ENCODE data around the gene HMGN5. TPM values are rescaled to one million over a fixed set of nuclear protein-coding genes. Genes with fewer than 3 reads are reported as not detected.

Gene HMGN5
- total RNA-seq, 1 experiment from 2014 or later: 13.0 TPM

DNA sequence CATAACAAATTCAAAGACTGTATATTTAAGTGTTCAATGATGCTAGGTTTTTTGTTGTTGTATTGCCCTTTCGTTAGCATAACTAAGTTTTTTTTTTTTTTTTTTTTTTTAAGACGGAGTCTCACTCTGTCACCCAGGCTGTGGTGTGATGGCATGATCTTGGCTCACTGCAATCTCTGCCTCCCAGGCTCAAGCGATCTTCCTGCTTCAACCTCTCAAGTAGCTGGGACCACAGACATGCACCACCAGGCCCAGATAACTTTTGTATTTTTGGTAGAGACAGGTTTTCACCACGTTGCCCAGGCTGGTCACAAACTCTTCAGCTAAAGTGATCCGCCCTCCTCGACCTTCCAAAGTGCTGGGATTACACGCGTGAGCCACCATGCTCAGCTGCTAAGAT lies 7.2 kb upstream of the HMGN5 start:
- H3K14ac ChIP-seq (ENCODE audit: insufficient read depth, low read length): no peak overlapping the region
- no peak overlapping the region for H3K18ac ChIP-seq (ENCODE audit: insufficient read length, low read depth, low read length)
- no peak overlapping the region for H4K5ac ChIP-seq (ENCODE audit: insufficient read length, low read depth, low read length)
- H4K20me1 ChIP-seq (ENCODE audit: control insufficient read depth, insufficient read depth, insufficient read length): no peaks in the 10 kb centered on the region
- no peaks in the 10 kb centered on the region; the same call in 1 of the 2 replicates for H3K79me2 ChIP-seq (ENCODE audit: insufficient read depth, low read length)
- H3K27ac Mint-ChIP-seq: no peak overlapping the region
- H3K27ac ChIP-seq (ENCODE audit: insufficient read length, low read depth, low read length): no peak overlapping the region
- H2AFZ ChIP-seq (ENCODE audit: low read length): no peak overlapping the region
- no peak overlapping the region for H4K8ac ChIP-seq (replicated peaks; ENCODE audit: insufficient read length, low read depth, low read length)
- no peak overlapping the region for H2BK120ac ChIP-seq (ENCODE audit: low read depth, low read length, poor library complexity, severe bottlenecking)
- no peaks in the 10 kb centered on the region for H3K23me2 ChIP-seq (ENCODE audit: insufficient read length, low read depth, low read length, poor library complexity, severe bottlenecking)
- peaks cover 8 to 26% (median 26%) of the 10 kb centered on the region in 3 experiments; a peak in 6 of 7 replicates for H3K36me3 Mint-ChIP-seq (ENCODE audit: insufficient read depth in 1 of 3, low read depth in 3 of 3)
- no peaks in the 10 kb centered on the region for H3K4me1 ChIP-seq (ENCODE audit: insufficient read depth, low read length)
- no peaks in the 10 kb centered on the region for H3K9me3 ChIP-seq (ENCODE audit: control insufficient read depth, low read depth, low read length)
- H3K23ac ChIP-seq (ENCODE audit: insufficient read length, low read depth, low read length): no peak overlapping the region
- H2BK12ac ChIP-seq (ENCODE audit: insufficient read length, low read depth, low read length): no peak overlapping the region
- no peak overlapping the region for H4K91ac ChIP-seq (ENCODE audit: insufficient read length, low read depth, low read length)
- H3K4me1 Mint-ChIP-seq: peaks cover 5 to 7% of the 10 kb centered on the region in 2 experiments; a peak in 3 of 4 replicates
- H3K9me3 Mint-ChIP-seq: peaks cover 59 to 66% of the 10 kb centered on the region in 2 experiments
- H3K9ac ChIP-seq (ENCODE audit: extremely low read depth, insufficient read length, low read length): no peak overlapping the region
- no peaks in the 10 kb centered on the region; the same call in 1 of the 2 replicates for H3K27me3 Mint-ChIP-seq (ENCODE audit: low read depth)
- no peak overlapping the region for H3K56ac ChIP-seq (ENCODE audit: insufficient read length, low read depth, low read length)
- H3K79me1 ChIP-seq (ENCODE audit: insufficient read depth, low read depth, low read length, poor library complexity, severe bottlenecking): no peaks in the 10 kb centered on the region
- no peak overlapping the region for H3K4ac ChIP-seq (ENCODE audit: low read depth, low read length)
- no peaks in the 10 kb centered on the region for H3K27me3 ChIP-seq (ENCODE audit: insufficient read depth, low read length)
- no peak for DNase-seq
- no peak overlapping the region for H3T11ph ChIP-seq (ENCODE audit: low read length)
- H2BK15ac ChIP-seq (ENCODE audit: low read depth, low read length): no peak overlapping the region
- no peak overlapping the region for H2BK20ac ChIP-seq (ENCODE audit: low read depth, low read length, poor library complexity, severe bottlenecking)
- no peak overlapping the region for H2AK5ac ChIP-seq (ENCODE audit: insufficient read length, low read length)
- H3K4me3 Mint-ChIP-seq: no peak overlapping the region
- TF ChIP-seq CTCF (conservative IDR thresholded peaks at IDR 0.05): no peak
- no peak overlapping the region for H3K4me2 ChIP-seq (ENCODE audit: insufficient read depth, insufficient read length, low read length)
- no CpG with 5 or more reads among the region's 8 CpGs for WGBS (ENCODE audit: extremely low coverage, insufficient read length, low lambda C conversion rate)
- no peak overlapping the region for H2BK5ac ChIP-seq (ENCODE audit: insufficient read length, low read length)
